Measurements from ENCODE around the gene NPEPL1.

GRCh38 chr20:58759947-58760346 is 67.3 kb downstream of the NPEPL1 start:
- TF ChIP-seq POLR2A (IDR thresholded peaks at IDR 0.05) (no peak), CTCF (IDR thresholded peaks at IDR 0.05) (no peak)
